DOHH2 (cell line): ENCODE measurements around the gene CACNG1.

Experiments used
- H3F3A ChIP-seq: fragments of 200-600 bp; sonication (generic), shearing (Covaris generic); 2 replicates; pipeline ENCODE4 v1.6.0; 2016; ENCODE audit warnings: antibody characterized with exemption, mild to moderate bottlenecking; ENCODE audit not compliant: control insufficient read depth, insufficient read depth
- H3K27ac ChIP-seq: fragments of 200-600 bp; sonication (generic); 2 replicates; pipeline ENCODE4 v1.5.1; 2014; ENCODE audit warnings: low read depth, mild to moderate bottlenecking, low read length, moderate library complexity
- H3K27me3 ChIP-seq: fragments of 200-600 bp; sonication (generic); 2 replicates; pipeline ENCODE4 v1.6.1; 2014; ENCODE audit warnings: mild to moderate bottlenecking, low read length, mixed read lengths; ENCODE audit not compliant: control insufficient read depth
- H3K36me3 ChIP-seq: fragments of 200-600 bp; sonication (generic); 2 replicates; pipeline ENCODE4 v1.6.1; 2014; ENCODE audit warnings: mild to moderate bottlenecking, low read length, moderate library complexity, mixed read lengths; ENCODE audit not compliant: control insufficient read depth
- H3K4me1 ChIP-seq: fragments of 200-600 bp; sonication (generic); 2 replicates; pipeline ENCODE4 v1.6.1; 2014; ENCODE audit warnings: mild to moderate bottlenecking, low read length, mixed read lengths; ENCODE audit not compliant: control insufficient read depth
- H3K4me2 ChIP-seq: fragments of 200-600 bp; sonication (generic); 2 replicates; pipeline ENCODE4 v1.6.0; 2014; ENCODE audit warnings: mild to moderate bottlenecking, low read length, moderate library complexity
- H3K4me3 ChIP-seq: fragments of 200-600 bp; sonication (generic); 2 replicates; pipeline ENCODE4 v1.5.1; 2014; ENCODE audit warnings: mild to moderate bottlenecking, low read length, mixed read lengths
- H3K79me2 ChIP-seq: fragments of 200-600 bp; sonication (generic); 2 replicates; pipeline ENCODE4 v1.6.1; 2014; ENCODE audit warnings: mild to moderate bottlenecking, low read length, mixed read lengths; ENCODE audit not compliant: control insufficient read depth
- H3K9me2 ChIP-seq: fragments of 200-600 bp; sonication (generic); replicated peaks from 2 replicates; pipeline ENCODE4 v1.6.1; 2014; ENCODE audit warnings: mild to moderate bottlenecking, low read length, mixed read lengths; ENCODE audit not compliant: control insufficient read depth
- H3K9me3 ChIP-seq: fragments of 200-600 bp; sonication (generic); 2 replicates; pipeline ENCODE4 v1.6.1; 2014; ENCODE audit warnings: antibody characterized with exemption, low read length, mixed read lengths; ENCODE audit not compliant: control insufficient read depth, insufficient read depth
- H4K20me1 ChIP-seq: fragments of 200-600 bp; sonication (generic); 2 replicates; pipeline ENCODE4 v1.6.0; 2014; ENCODE audit warnings: low read depth, mild to moderate bottlenecking, antibody characterized with exemption, low read length, moderate library complexity; ENCODE audit not compliant: control insufficient read depth, insufficient read depth
- EZH2phosphoT487 ChIP-seq: fragments of 200-600 bp; sonication (generic); IDR thresholded peaks from 2 replicates; pipeline ENCODE4 v1.6.1; 2017; ENCODE audit warnings: borderline replicate concordance, mild to moderate bottlenecking, antibody characterized with exemption, low read length, moderate library complexity, mixed read lengths
- TF ChIP-seq, protein P1 (sequence below): fragments of 200-600 bp; sonication (generic); IDR thresholded peaks from one replicate; pipeline ENCODE4 v1.5.1; 2014; ENCODE audit warnings: antibody characterized with exemption, mild to moderate bottlenecking, low read depth, low read length; ENCODE audit not compliant: poor library complexity, severe bottlenecking

The CACNG1 gene

DNA sequence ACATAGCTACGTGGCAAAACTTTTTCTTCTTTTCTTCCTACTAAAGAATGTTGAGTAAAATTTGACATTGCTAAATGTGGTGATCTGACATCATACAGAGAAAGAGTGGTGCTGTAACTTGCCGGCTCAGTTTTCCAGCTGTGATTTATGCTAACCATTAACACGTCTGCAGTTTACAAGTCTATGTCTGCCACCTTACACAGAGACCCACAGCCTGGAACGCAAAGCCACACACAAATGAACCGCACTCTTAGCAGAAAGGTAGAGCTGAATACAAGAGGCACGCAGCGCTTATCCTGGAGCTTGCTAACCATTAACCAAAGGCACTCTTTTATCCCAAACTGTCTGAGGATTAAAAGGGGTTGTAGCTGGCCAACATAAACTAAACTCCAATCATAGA, 31.9 kb downstream of the CACNG1 start:
- no peaks in the 10 kb centered on the region for H3K27me3 ChIP-seq
- H3K27ac ChIP-seq = no peak overlapping the region
- H3K4me2 ChIP-seq = no peak overlapping the region
- TF ChIP-seq, protein P1, sequence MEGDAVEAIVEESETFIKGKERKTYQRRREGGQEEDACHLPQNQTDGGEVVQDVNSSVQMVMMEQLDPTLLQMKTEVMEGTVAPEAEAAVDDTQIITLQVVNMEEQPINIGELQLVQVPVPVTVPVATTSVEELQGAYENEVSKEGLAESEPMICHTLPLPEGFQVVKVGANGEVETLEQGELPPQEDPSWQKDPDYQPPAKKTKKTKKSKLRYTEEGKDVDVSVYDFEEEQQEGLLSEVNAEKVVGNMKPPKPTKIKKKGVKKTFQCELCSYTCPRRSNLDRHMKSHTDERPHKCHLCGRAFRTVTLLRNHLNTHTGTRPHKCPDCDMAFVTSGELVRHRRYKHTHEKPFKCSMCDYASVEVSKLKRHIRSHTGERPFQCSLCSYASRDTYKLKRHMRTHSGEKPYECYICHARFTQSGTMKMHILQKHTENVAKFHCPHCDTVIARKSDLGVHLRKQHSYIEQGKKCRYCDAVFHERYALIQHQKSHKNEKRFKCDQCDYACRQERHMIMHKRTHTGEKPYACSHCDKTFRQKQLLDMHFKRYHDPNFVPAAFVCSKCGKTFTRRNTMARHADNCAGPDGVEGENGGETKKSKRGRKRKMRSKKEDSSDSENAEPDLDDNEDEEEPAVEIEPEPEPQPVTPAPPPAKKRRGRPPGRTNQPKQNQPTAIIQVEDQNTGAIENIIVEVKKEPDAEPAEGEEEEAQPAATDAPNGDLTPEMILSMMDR = no peak
- TF ChIP-seq EZH2phosphoT487 = no peak
- no peaks in the 10 kb centered on the region for H4K20me1 ChIP-seq
- no peaks in the 10 kb centered on the region for H3K9me2 ChIP-seq
- peaks cover 20% of the 10 kb centered on the region for H3K36me3 ChIP-seq
- H3K79me2 ChIP-seq = no peaks in the 10 kb centered on the region
- H3K4me3 ChIP-seq = no peak overlapping the region
- no peaks in the 10 kb centered on the region for H3K9me3 ChIP-seq
- H3K4me1 ChIP-seq = peaks cover 8% of the 10 kb centered on the region
- no peaks in the 10 kb centered on the region for H3F3A ChIP-seq

DNA sequence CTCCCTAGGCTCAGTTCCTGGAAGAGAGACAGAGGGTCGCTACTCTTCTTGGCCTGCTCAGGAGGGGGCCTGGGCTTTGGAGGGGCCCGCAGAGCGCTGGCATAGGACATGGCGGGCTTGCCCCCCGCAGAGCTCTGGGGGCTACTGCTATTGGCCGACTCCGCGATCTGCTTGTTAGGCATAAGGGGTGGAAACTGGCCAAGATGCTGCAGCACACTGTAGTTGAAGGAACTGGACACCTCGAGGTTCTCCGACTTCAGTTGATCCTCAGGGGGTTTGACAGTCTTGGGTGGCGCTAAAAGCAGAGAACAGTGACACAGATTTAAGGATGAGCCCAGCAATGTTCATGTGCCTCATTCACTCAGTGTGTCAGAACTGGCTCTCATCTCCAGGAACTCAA, 33.9 kb downstream of the CACNG1 start:
- no peak for TF ChIP-seq EZH2phosphoT487
- TF ChIP-seq, protein P1 = no peak
- peaks cover 29% of the 10 kb centered on the region for H3K36me3 ChIP-seq

DNA sequence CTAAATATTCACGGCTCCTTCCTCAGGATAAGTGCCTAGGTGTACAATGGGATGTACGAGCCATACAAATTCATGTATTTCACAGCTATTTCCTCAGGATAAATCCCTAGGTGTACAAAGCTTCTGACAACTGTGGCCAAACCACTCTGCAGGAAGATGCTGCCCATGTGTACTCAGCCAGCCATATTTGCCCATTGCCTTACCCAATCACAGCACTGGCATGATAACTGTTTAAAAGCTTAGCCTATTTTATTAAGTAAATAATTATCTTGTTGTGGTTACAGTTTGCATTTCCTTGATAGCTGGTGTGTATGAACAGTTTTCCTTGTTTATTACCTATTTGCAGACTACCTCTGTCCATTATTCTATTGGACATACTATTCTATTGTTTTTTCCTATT, 35.1 kb downstream of the CACNG1 start:
- Histone ChIP-seq H3K27me3 (no peaks in the 10 kb centered on the region), H3K79me2 (no peaks in the 10 kb centered on the region), H3K9me3 (no peaks in the 10 kb centered on the region), H3K27ac (no peak overlapping the region), H3K4me2 (no peak overlapping the region), H3K36me3 (peaks cover 30% of the 10 kb centered on the region), H3K4me1 (peaks cover 34% of the 10 kb centered on the region), H3F3A (no peaks in the 10 kb centered on the region), H3K9me2 (no peaks in the 10 kb centered on the region), H4K20me1 (no peaks in the 10 kb centered on the region), H3K4me3 (no peak overlapping the region)
- no peak for TF ChIP-seq EZH2phosphoT487
- TF ChIP-seq, protein P1 = no peak

More for the DNA sequence above, 33.9 kb downstream of the CACNG1 start:
- Histone ChIP-seq H3K4me3 (no peak overlapping the region), H3K4me2 (no peak overlapping the region), H3K79me2 (no peaks in the 10 kb centered on the region), H3K27me3 (no peaks in the 10 kb centered on the region), H3F3A (no peaks in the 10 kb centered on the region), H3K4me1 (peaks cover 25% of the 10 kb centered on the region), H3K27ac (no peak overlapping the region), H3K9me3 (no peaks in the 10 kb centered on the region), H3K9me2 (no peaks in the 10 kb centered on the region), H4K20me1 (no peaks in the 10 kb centered on the region)
